GM19193 (cell line): ENCODE results near the gene RSKR.
A peak's percentile ranks its signal among the peaks of the same experiment; 100 is the strongest.

Experiments
- POLR2A ChIP-seq: IDR thresholded peaks from 4 replicates; pipeline ENCODE4 v1.6.1; 2011; ENCODE audit not compliant: insufficient read depth, insufficient read length; ENCODE audit errors: extremely low read depth

The RSKR gene

GRCh38 chr17:28573040-28573380 is 41.0 kb downstream of the RSKR start:
- no peak for TF ChIP-seq POLR2A

DNA sequence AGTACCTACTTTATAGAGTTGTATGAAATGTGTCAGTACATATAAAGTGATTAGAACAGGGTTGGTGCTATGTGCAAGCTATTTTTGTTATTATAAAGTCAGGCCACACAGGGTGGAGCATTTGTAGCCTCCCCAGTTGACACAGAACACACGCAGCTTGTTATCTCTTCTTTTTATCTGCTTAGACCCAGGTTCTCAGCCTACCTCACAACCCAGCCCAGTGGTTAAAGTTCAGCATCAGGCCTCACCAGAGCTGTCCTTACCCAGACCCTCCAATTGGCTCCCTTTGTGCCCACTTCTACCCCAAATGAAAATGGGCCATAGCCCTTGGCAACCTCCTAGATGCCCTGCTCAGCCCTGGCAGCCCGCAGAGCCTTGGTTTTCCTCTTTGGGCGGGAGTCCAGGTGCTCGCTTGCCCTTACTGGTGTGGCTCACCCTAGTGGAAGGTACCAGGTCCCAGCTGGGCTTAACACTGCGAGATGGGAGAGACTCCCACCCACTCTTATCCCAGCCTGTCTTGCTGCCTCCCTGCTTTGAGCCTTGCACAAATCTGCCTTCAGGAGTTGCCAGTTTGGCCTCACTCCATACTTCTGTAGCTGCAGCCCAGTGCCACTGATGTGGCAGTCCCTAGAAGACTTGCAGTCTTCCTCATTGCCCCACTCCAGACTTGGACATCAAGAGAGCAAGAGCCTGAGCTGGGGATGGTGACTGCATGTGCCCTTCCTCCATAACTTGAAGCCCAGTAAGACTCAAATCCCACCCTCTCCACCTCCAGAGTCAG is 41.5 kb downstream of the RSKR start:
- TF ChIP-seq POLR2A, result no peak

DNA sequence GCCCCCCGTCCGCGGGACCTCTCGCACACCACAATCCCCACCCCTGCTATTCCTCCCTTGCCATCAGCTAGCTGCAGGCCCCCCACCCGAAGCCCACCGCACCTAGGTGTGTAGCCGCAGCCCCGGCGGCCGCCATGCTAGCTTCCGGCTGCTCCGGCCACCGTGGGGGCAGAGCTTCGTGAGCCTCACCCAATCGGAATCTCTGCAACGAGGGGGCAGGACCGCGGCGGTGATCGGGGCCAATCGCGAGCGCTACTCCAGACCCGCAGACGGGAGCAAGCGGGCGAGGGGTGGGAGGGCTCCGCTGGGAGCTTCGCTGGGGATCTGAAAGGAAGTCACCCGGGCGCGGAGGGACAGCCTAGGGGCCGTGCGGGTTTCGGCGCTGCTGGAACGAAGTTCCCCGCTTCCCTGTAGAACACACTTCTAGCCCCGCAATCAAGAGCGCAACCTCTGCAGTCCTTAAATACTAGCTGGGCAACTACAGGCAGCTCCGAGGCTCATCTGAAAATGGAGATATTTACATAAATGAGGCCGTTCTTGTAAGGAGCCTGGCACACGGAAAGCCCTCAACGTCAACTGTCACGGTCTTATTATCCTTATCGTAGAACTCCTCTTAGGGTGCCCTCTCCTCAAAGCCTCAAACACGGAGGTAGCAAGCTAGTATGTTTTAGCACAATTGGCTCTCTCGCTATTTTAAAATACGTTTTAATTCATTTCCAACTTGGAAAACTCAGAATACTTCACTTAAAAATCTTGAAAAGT is 42.4 kb downstream of the RSKR start, which contains the start of gene PIGS:
Gene PIGS, minus strand, starts transcription at position 164 of the 762 bp plus-strand sequence. Its CDS starts 28 bp downstream, at position 136.
- peak; percentile 90 for TF ChIP-seq POLR2A

- TF ChIP-seq POLR2A, result no peak
Observed at GRCh38 chr17:28570716-28571360, 43.1 kb downstream of the RSKR start.

- TF ChIP-seq POLR2A, result no peak
Observed at GRCh38 chr17:28569446-28569845, 44.5 kb downstream of the RSKR start.

DNA sequence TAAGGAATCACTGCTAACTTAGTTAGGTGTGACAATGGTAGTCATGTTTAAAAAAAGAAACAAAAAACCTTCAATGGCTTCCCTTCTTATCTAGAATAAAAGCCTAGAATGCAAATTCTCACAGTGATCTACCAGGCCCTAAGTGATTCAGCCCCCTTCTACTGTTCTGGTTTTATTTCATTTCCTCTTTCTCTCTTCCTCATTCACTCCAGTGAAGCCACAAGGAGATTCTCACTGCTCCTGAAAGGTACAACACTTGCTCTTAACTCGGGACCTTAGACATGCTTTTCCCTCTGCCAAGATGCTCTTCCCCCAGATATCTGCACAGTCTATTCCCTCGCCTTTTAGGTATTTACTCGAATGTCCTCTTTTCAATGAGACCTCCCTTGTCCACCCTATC is 46.4 kb downstream of the RSKR start:
- TF ChIP-seq POLR2A, result no peak

GRCh38 chr17:28563475-28563874 is 50.5 kb downstream of the RSKR start:
- TF ChIP-seq POLR2A, result no peak
